Heart left ventricle (tissue), 13 donors: Measurements from ENCODE around the gene DOCK9.

ENCODE experiments used
- CTCF ChIP-seq, 12 donors: fragments of 200-600 bp; sonication (generic) in 4 of 12; IDR thresholded peaks; one replicate each; pipeline versions ENCODE4 v1.5.0 to v1.8.0; 2018 to 2022; ENCODE audit warnings: antibody characterized with exemption in 12 of 12, mild to moderate bottlenecking in 5 of 12
- POLR2A ChIP-seq, 2 donors: fragments of 450-650 bp; IDR thresholded peaks; one replicate each; pipeline ENCODE4 v1.6.1; 2017; ENCODE audit warnings: antibody characterized with exemption in 2 of 2, mild to moderate bottlenecking in 2 of 2, moderate library complexity in 2 of 2
- donor health status: ischemic (EF 13 %, LVEDD 7.1; RV severe dilation, severe dysfunction).
- donor health status: DM: no; HTN: yes; CAD: no.
- donor health status: DM: no; HTN: no; CAD: no.
- donor health status: ischemic (EF 25% LVEDD 6.9; RV normal size, moderate dysfunction).
- donor health status: ischemic (EF 25% LVEDD 5.7; RV mildly dilated, moderate dysfunction).
- donor health status: ischemic (EF 35%, LVEDD 5.7; RV mildly dilated, moderate dysfunction).
- donor health status: nonischemic (EF 11% LVEDD 7.7; RV severe dilation, severe dysfunction).
- donor health status: DM: yes; HTN: yes; CAD: no.
- donor health status: PGD.
- donor health status: ischemic (EF 29% LVEDD 5.4; RV normal size, mild dysfunction).
- donor health status: nonischemic (EF 23%, LVEDD 6.1; RV moderate dilation, normal function).

- TF ChIP-seq CTCF (IDR thresholded peaks at IDR 0.05) (no peak), POLR2A (IDR thresholded peaks at IDR 0.05) (no peak)
Observed at GRCh38 chr13:98829541-98829940, 148.3 kb downstream of the DOCK9 start.
